ENCODE data around the gene DTNA. TPM values are rescaled to one million over a fixed set of nuclear protein-coding genes. Genes with fewer than 3 reads are reported as not detected.
"Not testable (repeated sequence)": the region's sequence is repeated elsewhere in the genome, so short reads cannot be mapped to it uniquely, and the experiment has no call there.

DTNA gene
- total RNA-seq, 2 donors from 2014 or later, result 10.7 to 76.2 TPM

GRCh38 chr18:34704823-34705222, 5.3 kb upstream of the DTNA start:
- H3K4me3 ChIP-seq, result no peak overlapping the region
- H3K9me3 ChIP-seq, result no peaks in the 10 kb centered on the region
- DNase-seq (ENCODE audit: low spot score), result no peak
- no peaks in the 10 kb centered on the region for H3K36me3 ChIP-seq
- H3K27me3 ChIP-seq (replicated peaks; ENCODE audit: insufficient read depth), result no peaks in the 10 kb centered on the region
- 26% methylated on average over 2 of the region's 2 CpGs for WGBS
- H3K4me1 ChIP-seq (replicated peaks), result no peaks in the 10 kb centered on the region
- no peak for TF ChIP-seq CTCF (IDR thresholded peaks at IDR 0.05)
- TF ChIP-seq POLR2AphosphoS5 (IDR thresholded peaks at IDR 0.05), result no peak
- no peak for TF ChIP-seq POLR2A (IDR thresholded peaks at IDR 0.05)
- H3K27ac ChIP-seq, result no peak overlapping the region
- intact Hi-C loops (cut with DNase I), result no loop called here

GRCh38 chr18:34707670-34708069, 2.4 kb upstream of the DTNA start:
- H3K27me3 ChIP-seq (replicated peaks; ENCODE audit: insufficient read depth), result no peaks in the 10 kb centered on the region
- TF ChIP-seq POLR2A (IDR thresholded peaks at IDR 0.05) (no peak), CTCF (IDR thresholded peaks at IDR 0.05) (no peak), POLR2AphosphoS5 (IDR thresholded peaks at IDR 0.05) (peak; percentile 23)
- no peaks in the 10 kb centered on the region for H3K4me1 ChIP-seq (replicated peaks)
- intact Hi-C loops (cut with DNase I), result no loop called here
- DNase-seq (ENCODE audit: low spot score), result no peak
- H3K36me3 ChIP-seq, result no peaks in the 10 kb centered on the region
- H3K9me3 ChIP-seq, result no peaks in the 10 kb centered on the region
- H3K27ac ChIP-seq, result no peak overlapping the region
- WGBS, result 5% methylated on average over 4 of the region's 4 CpGs
- H3K4me3 ChIP-seq, result no peak overlapping the region

GRCh38 chr18:34709104-34709503, 994 bp upstream of the DTNA start:
- WGBS, result 78% methylated on average over 3 of the region's 3 CpGs
- no peak overlapping the region for H3K4me3 ChIP-seq
- H3K36me3 ChIP-seq, result no peaks in the 10 kb centered on the region
- no peaks in the 10 kb centered on the region for H3K4me1 ChIP-seq (replicated peaks)
- no peak overlapping the region for H3K27ac ChIP-seq
- intact Hi-C loops (cut with DNase I), result no loop called here
- no peak for DNase-seq (ENCODE audit: low spot score)
- no peaks in the 10 kb centered on the region for H3K9me3 ChIP-seq
- H3K27me3 ChIP-seq (replicated peaks; ENCODE audit: insufficient read depth), result no peaks in the 10 kb centered on the region
- no peak for TF ChIP-seq POLR2A (IDR thresholded peaks at IDR 0.05)
- TF ChIP-seq CTCF (IDR thresholded peaks at IDR 0.05), result no peak
- no peak for TF ChIP-seq POLR2AphosphoS5 (IDR thresholded peaks at IDR 0.05)

GRCh38 chr18:34710458-34710914, 388 bp downstream of the DTNA start:
- H3K27ac ChIP-seq, result peak overlapping the region in 1 of 2 donors; percentile 46
- DNase-seq (ENCODE audit: low spot score), result no peak
- intact Hi-C loops (cut with DNase I), result no loop called here
- 15% methylated on average over 6 of the region's 6 CpGs for WGBS
- no peaks in the 10 kb centered on the region for H3K4me1 ChIP-seq (replicated peaks)
- H3K36me3 ChIP-seq, result no peaks in the 10 kb centered on the region
- TF ChIP-seq CTCF (IDR thresholded peaks at IDR 0.05), result no peak
- no peak for TF ChIP-seq POLR2AphosphoS5 (IDR thresholded peaks at IDR 0.05)
- no peak for TF ChIP-seq POLR2A (IDR thresholded peaks at IDR 0.05)
- H3K27me3 ChIP-seq (replicated peaks; ENCODE audit: insufficient read depth), result no peaks in the 10 kb centered on the region
- H3K9me3 ChIP-seq, result no peaks in the 10 kb centered on the region
- no peak overlapping the region for H3K4me3 ChIP-seq

GRCh38 chr18:34710934-34711333, 836 bp downstream of the DTNA start:
- Histone ChIP-seq H3K27me3 (replicated peaks; ENCODE audit: insufficient read depth) (no peaks in the 10 kb centered on the region), H3K36me3 (no peaks in the 10 kb centered on the region), H3K27ac (no peak overlapping the region), H3K4me3 (no peak overlapping the region), H3K9me3 (no peaks in the 10 kb centered on the region), H3K4me1 (replicated peaks) (no peaks in the 10 kb centered on the region)
- WGBS, result 22% methylated on average over 5 of the region's 5 CpGs
- DNase-seq (ENCODE audit: low spot score), result no peak
- intact Hi-C loops (cut with DNase I), result no loop called here
- TF ChIP-seq CTCF (IDR thresholded peaks at IDR 0.05) (no peak), POLR2AphosphoS5 (IDR thresholded peaks at IDR 0.05) (no peak), POLR2A (IDR thresholded peaks at IDR 0.05) (no peak)

- H3K27ac ChIP-seq; H3K9me3 ChIP-seq; H3K36me3 ChIP-seq; intact Hi-C loops (cut with DNase I); H3K4me3 ChIP-seq; H3K4me1 ChIP-seq (replicated peaks); DNase-seq (ENCODE audit: low spot score); H3K27me3 ChIP-seq (replicated peaks; ENCODE audit: insufficient read depth): not testable (repeated sequence)
- 88% methylated on average over 14 of the region's 14 CpGs for WGBS
Measured at GRCh38 chr18:34716111-34716510, 6.0 kb downstream of the DTNA start.

Data from prostate gland (tissue), 2 donors.